A673 (cell line): Measurements from ENCODE around the gene EZH1. TPM values are rescaled to one million over a fixed set of nuclear protein-coding genes. Genes with fewer than 3 reads are reported as not detected.
A peak's percentile ranks its signal among the peaks of the same experiment; 100 is the strongest.

Experiments used
- BruUV-seq: library from RNA; stranded (reverse); fragments of 400-500 nt; replicated peaks from 2 replicates; lab custom pipeline; 2021; lab: Mats Ljungman, UMichigan
- CTCF ChIA-PET: fragments of 300-600 bp; sonication (Branson Sonifier 250); formaldehyde crosslinking; loops from one replicate; lab custom pipeline; 2022; ENCODE audit warnings: antibody characterized with exemption; lab: Charles Lee
- POLR2A ChIA-PET: fragments of 300-600 bp; sonication (Branson Sonifier 250); formaldehyde crosslinking; loops from one replicate; lab custom pipeline; 2022; ENCODE audit warnings: antibody characterized with exemption; ENCODE audit not compliant: low non-redundant PET; lab: Charles Lee
- DNase-seq: peaks from one replicate; pipeline ENCODE4 v3.0.0-alpha.2; 2015; ENCODE audit warnings: low spot score
- H3K27ac ChIP-seq: fragments of 200-600 bp; sonication (generic); 2 replicates; pipeline ENCODE4 v1.5.1; 2016; ENCODE audit warnings: mixed run types, low read depth, mild to moderate bottlenecking, mixed read lengths, antibody characterized with exemption, low read length; ENCODE audit not compliant: poor library complexity, severe bottlenecking
- H3K27me3 ChIP-seq: fragments of 200-600 bp; sonication (generic); replicated peaks from 2 replicates; pipeline ENCODE4 v1.6.1; 2017; ENCODE audit warnings: mixed run types, low read depth, mild to moderate bottlenecking, mixed read lengths, antibody characterized with exemption, low read length; ENCODE audit not compliant: insufficient read depth, poor library complexity
- H3K36me3 ChIP-seq: fragments of 200-600 bp; sonication (generic); 2 replicates; pipeline ENCODE4 v1.6.1; 2016; ENCODE audit warnings: mixed run types, mild to moderate bottlenecking, mixed read lengths, antibody characterized with exemption, low read length; ENCODE audit not compliant: insufficient read depth, poor library complexity, severe bottlenecking
- H3K4me1 ChIP-seq: fragments of 200-600 bp; sonication (generic); 2 replicates; pipeline ENCODE4 v1.6.1; 2017; ENCODE audit warnings: mixed run types, mild to moderate bottlenecking, mixed read lengths, antibody characterized with exemption, low read length; ENCODE audit not compliant: insufficient read depth, poor library complexity, severe bottlenecking
- H3K4me3 ChIP-seq: fragments of 200-600 bp; sonication (generic); 2 replicates; pipeline ENCODE4 v1.5.1; 2016; ENCODE audit warnings: low read depth, mixed run types, mild to moderate bottlenecking, mixed read lengths, low read length; ENCODE audit not compliant: poor library complexity, severe bottlenecking
- H3K9me3 ChIP-seq: fragments of 200-600 bp; sonication (generic); 2 replicates; pipeline ENCODE4 v1.6.1; 2016; ENCODE audit warnings: mixed run types, low read depth, mild to moderate bottlenecking, mixed read lengths, antibody characterized with exemption, low read length; ENCODE audit not compliant: poor library complexity, severe bottlenecking
- CTCF ChIP-seq: fragments of 300-800, 200-600 bp; sonication (generic); conservative IDR thresholded peaks from 2 replicates; pipeline ENCODE4 v1.5.1; 2017; ENCODE audit warnings: low read depth, mild to moderate bottlenecking, antibody characterized with exemption, low read length, moderate library complexity, mixed read lengths
- EZH2 ChIP-seq: fragments of 200-600 bp; sonication (generic); IDR thresholded peaks from 2 replicates; pipeline ENCODE4 v1.6.1; 2017; ENCODE audit warnings: borderline replicate concordance, low read depth, mild to moderate bottlenecking, mixed read lengths, antibody characterized with exemption, low read length; ENCODE audit not compliant: poor library complexity, severe bottlenecking
- intact Hi-C: fragments of 100-400 bp; cut with micrococcal nuclease; formaldehyde crosslinking; loops from one replicate; pipeline ENCODE4 v1.10.0; 2022; ENCODE audit not compliant: unreplicated experiment
- total RNA-seq: library from RNA; stranded (reverse); gene quantifications from 2 replicates; pipeline ENCODE4 v1.2.3, GENCODE V29; 2021

The EZH1 gene
- total RNA-seq, 1 experiment from 2014 or later = 16.4 TPM

DNA sequence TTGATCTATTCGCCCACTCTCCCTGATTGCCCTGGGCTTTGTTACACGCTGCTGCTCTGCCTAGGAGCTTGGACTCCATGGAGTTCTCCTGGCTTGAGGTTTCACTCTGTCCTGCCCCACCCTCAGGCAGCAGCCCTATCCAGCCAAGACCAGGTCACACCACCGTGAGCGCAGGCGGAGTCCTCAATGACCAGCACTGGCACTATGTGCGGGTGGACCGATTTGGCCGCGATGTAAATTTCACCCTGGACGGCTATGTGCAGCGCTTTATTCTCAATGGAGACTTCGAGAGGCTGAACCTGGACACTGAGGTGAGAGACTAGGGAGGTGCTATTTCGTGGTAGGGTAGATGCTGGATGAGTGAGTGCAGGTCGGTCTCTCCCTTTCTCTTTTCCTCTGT, 59.0 kb downstream of the EZH1 start:
- Histone ChIP-seq H3K27ac (no peak overlapping the region), H3K9me3 (no peaks in the 10 kb centered on the region), H3K4me1 (peaks cover 14% of the 10 kb centered on the region), H3K4me3 (no peak overlapping the region), H3K27me3 (no peaks in the 10 kb centered on the region), H3K36me3 (no peaks in the 10 kb centered on the region)
- no peak for TF ChIP-seq CTCF
- TF ChIP-seq EZH2 = no peak
- POLR2A ChIA-PET = no interaction called here
- CTCF ChIA-PET = no interaction called here
- intact Hi-C loops = no loop called here
- no peak for DNase-seq
- BruUV-seq = no TSS peak

- Histone ChIP-seq H3K4me1 (peaks cover 14% of the 10 kb centered on the region), H3K4me3 (no peak overlapping the region), H3K27ac (no peak overlapping the region), H3K36me3 (no peaks in the 10 kb centered on the region), H3K27me3 (no peaks in the 10 kb centered on the region), H3K9me3 (no peaks in the 10 kb centered on the region)
- CTCF ChIA-PET = no interaction called here
- intact Hi-C loops = no loop called here
- no peak for DNase-seq
- no TSS peak for BruUV-seq
- no peak for TF ChIP-seq EZH2
- TF ChIP-seq CTCF = no peak
- POLR2A ChIA-PET = no interaction called here
These were observed 59.8 kb downstream of the EZH1 start for GRCh38 chr17:42684929-42685556.

- peaks cover 18% of the 10 kb centered on the region for H3K4me1 ChIP-seq
- ChIA-PET CTCF (interaction anchor here (0.6 to 2.0 kb wide), 2 partner anchors 105 to 1488 kb away, joined by 9 to 17 read pairs; partner anchors contain the start of gene PSMC3IP), POLR2A (interaction anchor here (0.7 kb wide), 1 partner anchor 16 kb away, joined by 13 read pairs; no protein-coding TSS in a partner anchor)
- TF ChIP-seq EZH2 (no peak), CTCF (no peak)
- intact Hi-C loops = no loop called here
- peak overlapping the region; percentile 52 for H3K4me3 ChIP-seq
- H3K36me3 ChIP-seq = no peaks in the 10 kb centered on the region
- no peak overlapping the region for H3K27ac ChIP-seq
- no TSS peak for BruUV-seq
- no peaks in the 10 kb centered on the region for H3K27me3 ChIP-seq
- no peaks in the 10 kb centered on the region for H3K9me3 ChIP-seq
- no peak for DNase-seq
These were observed 61.3 kb downstream of the EZH1 start for GRCh38 chr17:42683407-42684034.
